GM18873 (cell line): Measurements from ENCODE around the gene EXOSC3.
"Not testable (repeated sequence)": the region's sequence is repeated elsewhere in the genome, so short reads cannot be mapped to it uniquely, and the experiment has no call there.

Experiments
- ATAC-seq: cut with Tn5 transposase; IDR thresholded peaks from one replicate; pipeline ENCODE4 v1.9.1; 2021; ENCODE audit warnings: mild to moderate bottlenecking, moderate library complexity, moderate number of reproducible peaks; ENCODE audit not compliant: unreplicated experiment, low FRiP score

The EXOSC3 gene

DNA sequence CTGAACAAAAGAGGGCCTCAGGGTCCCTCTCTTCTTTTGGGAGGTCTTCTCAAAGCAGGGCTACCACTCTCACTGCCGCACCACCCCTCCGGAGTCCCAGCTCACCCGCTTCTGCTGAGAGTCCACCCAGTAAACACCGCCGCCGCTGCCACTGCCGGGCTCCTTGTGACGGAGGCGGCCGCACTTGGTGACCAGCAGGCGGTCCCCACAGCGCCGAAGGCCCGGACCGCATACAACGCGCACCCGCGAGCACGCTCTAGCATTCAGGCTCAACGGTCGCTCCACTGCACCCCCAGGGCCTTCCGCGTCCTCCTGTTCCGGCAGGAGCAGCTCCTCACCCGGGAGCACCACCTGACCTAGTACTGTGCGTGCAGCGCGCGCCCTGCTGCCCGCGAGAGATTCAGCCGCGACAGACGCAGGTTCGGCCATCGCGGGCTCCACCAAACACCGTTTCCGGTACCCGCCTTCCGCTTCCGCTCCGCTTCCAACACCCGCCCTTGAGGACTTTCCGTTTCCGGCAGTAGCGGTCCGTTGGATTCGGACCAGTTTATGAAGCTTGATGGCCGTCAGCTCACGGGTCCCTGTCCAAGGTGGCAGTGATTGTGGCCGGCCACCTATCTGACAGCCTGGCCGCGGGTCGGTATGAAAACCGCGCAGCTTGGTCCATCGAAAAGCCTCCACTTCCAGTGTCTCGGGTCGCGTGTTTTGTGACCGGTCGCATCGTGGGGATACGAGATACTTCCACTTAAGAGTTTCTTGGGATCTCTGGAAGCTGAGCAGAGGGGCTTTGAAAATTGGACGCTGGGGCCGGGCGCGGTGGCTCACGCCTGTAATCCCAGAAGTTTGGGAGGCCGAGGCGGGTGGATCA, at the start of gene EXOSC3:
Gene EXOSC3 (minus strand): TSS at position 449 of the 868 bp plus-strand sequence. CDS start 20 bp downstream, at position 429.
- ATAC-seq: peak; percentile 77

DNA sequence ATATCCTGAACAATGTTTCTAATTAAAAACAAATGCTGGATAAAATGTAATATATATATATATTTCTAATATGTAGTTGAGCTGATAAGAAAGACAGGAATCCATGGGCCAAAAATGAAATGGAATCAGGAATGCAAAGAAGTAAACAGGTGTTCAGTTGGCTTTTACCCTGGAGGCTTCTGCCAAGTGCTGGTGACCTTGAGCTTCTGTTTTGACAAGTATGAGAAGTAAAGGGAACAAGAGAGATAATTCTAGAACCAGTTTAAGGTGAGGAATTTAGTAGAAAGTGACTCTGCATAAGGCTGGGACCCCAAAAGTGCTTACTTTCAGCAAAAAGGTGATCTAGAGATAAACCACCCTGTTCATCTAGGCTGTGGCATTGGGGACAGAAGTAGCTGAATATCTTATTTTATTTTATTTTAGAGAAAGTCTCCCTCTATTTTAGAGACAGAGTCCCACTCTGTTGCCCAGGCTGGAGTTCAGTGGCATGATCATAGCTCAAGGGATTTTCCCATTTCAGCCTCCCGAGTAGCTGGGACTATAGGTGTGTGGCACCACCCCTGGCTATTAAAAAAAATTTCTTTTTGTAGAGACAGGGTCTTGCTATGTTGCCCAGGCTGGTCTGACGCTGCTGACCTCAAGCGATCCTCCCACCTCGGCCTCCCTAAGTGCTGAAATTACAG, 42.8 kb upstream of the EXOSC3 start:
- ATAC-seq: no peak

DNA sequence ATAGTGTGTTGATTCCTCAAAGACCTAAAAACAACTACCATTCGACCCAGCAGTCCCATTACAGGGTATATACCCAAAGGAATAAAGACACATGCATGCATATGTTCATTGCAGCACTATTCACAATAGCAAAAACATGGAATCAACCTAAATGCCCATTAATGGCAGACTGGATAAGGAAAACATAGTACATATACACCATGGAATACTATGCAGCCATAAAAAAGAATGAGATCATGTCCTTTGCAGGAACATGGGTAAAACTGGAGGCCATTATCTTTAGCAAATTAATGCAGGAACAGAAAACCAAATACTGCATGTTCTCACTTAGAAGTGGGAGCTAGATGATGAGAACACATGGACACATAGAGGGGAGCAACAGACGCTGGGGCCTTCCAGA, 40.3 kb upstream of the EXOSC3 start:
- not testable (repeated sequence) for ATAC-seq

DNA sequence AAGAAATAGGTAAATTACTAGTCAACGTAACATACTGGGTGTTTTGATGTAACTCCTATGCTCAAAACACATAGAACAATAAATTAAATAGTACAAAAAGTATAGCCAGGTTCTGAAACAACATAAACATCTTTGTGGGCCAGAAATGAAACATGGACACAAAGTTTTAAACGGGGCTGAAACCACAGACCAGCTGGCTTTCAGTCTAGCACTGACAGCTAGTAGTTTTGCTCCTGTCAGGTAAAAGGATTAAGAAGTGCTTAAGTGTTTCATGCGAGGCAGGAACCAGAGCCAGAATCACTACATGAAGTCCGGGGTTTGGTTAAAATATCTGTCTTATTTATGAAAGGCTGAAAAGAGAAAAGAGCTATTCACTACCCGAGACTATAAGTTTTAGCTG, 35.3 kb upstream of the EXOSC3 start:
- no peak for ATAC-seq

DNA sequence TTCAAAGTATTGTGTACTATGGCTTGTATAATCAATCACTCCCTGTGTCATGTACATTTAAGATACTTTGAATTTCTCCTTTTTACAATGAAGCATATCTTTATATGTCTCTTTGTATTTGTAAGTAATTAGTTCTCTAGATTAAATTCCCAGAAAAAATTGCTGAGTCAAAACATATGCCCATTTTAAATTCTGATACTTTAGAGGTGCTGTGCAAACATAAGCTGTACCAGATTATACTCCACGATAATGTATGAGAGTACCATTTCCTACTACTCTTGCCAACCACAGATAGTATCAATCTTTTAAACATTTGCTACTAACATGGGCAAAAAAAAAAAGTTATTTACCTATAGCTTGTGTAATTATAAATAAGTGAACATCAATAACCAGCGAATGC, 34.0 kb upstream of the EXOSC3 start:
- ATAC-seq: no peak

DNA sequence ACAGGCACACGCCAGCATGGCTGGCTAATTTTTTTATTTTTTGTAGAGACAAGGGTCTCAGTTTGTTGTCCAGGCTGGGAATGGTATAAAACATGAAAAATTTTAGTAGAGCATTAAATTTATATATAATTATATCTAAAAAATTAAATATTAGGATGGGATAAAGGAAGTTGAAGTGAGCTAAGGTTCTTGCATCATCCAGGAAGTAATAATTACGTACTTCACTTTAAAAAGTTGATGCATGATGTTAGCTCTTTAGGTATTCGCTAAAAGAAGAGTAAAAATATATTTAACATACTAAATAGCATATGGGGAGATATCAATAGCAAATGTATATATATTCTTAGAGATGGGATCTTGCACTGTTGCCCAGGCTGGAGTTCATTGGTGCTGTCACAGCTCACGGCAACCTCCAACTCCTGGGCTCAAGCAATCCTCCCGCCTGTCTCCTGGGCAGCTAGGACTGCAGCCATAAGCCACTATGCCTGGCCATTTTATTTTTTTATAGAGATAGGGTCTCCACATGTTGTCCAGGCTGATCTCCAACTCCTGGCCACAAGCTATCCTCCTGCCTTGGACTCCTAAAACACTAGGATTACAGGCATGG, 28.0 kb upstream of the EXOSC3 start:
- ATAC-seq: no peak

DNA sequence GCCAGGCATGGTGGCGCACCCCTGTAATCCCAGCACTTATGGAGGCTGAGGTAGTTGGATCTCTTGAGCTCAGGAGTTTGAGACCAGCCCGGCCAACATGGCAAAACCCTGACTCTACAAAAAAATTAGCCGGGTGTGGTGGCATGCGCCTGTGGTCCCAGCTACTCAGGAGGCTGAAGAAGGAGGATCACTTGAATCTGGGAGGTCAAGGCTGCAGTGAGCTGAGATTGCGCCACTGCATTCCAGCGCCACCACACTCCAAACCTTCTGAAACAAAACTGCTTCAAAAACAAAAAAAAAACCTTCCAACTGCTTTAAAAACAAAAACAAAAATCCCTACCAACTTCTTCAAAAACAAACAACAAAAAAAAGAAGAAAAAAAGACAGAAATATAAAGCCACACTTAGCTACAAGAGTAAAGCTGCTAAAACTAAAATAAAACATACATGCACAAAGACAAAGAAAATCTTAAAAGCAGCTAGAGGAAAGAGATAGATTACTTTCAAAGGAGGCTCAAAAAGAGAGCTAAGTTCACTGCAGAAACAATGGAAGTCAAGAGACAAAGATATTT, 27.1 kb upstream of the EXOSC3 start:
- ATAC-seq: no peak

DNA sequence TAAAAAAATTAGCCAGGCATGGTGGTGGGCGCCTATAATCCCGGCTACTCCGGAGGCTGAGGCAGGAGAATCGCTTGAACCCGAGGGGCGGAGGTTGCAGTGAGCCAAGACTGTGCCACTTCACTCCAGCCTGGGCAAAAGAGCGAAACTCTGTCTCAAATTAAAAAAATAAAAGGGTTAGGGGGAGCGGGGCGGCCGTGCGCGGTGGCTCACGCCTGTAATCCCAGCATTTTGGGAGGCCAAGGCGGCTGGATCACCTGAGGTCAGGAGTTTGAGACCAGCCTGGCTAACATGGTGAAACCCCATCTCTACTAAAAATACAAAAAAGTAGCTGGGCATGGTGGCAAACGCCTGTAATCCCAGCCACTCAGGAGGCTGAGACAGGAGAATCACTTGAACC, 24.8 kb upstream of the EXOSC3 start:
- ATAC-seq: not testable (repeated sequence)

DNA sequence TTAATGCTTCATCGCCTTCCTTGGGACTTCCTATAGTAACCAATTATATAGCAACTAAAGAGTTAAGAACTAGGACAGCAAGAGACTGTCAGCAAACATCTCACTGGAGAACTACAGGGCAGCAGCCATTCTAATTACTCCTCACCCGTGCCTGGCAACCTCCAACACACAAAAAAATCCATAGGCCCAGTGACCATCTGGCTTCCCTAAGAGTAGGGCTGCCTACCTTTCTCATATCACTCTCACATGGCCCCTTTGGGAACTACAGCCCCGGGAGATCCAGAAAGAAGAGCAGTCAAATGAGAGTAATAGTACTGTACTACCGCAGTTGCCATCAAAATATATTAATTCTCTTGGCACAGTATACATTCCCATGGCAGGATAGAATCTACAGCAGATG, 21.4 kb upstream of the EXOSC3 start:
- no peak for ATAC-seq

DNA sequence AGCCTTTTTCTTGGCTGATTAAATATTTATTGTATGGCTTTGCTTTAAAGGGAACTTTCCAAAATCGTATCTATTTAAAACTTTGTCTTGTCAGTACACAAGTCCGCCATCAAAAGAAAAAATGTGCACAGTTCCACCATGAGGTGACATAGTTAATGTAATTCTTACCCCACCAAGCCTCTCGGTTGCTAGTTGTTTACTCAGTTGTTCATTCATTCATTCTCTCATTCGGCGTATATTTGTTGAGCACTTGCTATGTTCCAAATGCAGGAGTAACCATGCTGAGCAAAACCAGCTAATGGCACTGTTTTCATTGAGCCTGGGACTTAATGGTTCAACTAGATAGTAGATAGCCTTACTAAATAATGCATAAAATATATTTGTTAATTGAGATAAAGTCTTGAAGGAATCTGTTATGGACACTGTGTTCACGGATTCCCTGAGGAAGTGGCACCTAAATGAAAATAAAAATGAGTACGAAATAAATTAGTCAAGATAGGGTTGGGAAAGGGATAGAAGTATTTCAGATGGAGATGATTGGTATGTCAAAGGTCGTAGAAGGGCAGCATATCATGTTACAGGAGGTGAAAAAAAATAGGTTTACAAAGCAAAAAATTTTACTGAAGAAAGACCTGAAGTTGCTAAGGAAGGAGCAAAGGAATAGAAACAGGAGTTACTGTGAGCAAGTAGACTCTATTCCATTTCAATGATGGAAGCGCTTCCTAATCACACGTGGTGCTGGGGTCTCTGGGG, 17.3 kb upstream of the EXOSC3 start:
- ATAC-seq: no peak

DNA sequence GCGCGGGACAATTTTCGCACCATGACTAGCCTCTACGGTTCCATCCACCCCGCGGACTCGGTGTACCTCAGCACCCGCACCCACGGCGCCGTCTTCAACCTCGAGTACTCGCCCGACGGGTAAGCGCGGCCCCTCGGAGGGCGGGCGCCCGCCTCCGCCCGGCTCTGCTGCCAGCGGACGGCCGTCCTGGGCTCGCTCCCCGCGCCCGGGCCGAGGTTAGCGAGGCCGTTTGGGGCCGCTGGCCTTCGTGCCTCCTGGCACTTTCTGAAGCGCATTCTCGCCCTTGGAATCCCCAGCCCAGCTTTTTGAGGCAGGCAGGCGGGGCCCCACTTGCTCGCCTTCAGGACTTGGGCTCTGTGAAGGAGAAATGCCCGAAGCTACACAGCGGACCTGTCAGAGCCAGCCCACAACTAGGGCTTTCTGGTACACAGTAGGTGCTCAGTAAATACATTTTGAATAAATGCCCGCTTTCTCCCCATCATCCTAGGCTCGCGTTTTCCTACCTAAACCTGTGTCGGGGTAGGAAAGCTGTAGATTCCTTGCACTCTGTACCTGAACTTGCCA, 16.5 kb upstream of the EXOSC3 start:
- ATAC-seq: peak; percentile 24

DNA sequence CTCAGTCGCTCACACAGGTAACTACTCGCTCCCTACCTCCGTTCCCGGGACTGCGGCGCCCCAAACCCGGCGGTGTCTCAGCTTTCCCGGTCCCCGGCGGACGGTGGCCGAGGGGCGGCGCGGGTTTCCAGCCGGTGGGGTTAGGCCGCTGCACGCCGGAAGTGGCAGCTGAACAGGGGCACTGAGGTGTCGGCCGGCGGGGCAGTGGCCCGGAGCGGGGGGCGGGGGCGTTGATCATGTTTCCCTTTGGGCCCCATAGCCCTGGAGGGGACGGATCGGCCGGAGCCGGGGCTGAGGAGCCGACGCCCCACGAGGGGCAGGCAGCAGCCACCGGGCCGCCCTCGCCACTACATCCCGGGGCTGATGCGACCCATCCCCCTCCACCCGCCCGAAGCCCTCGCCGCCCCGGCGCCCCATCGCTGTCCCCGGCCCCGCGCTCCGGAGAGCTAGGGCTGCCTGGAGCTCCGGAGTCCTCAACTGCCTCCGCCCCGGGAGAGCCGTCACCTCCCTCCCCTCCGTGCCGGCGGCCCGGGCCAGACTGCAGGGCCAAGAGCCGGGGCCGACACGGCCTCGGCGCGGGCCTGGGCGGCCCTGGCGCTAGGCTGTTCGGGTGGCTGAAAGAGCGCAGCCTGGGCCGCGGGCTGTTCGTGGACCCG, 15.9 kb upstream of the EXOSC3 start, which contains the start of gene DCAF10:
Gene DCAF10 (plus strand): TSS at position 167 of the 656 bp plus-strand sequence. CDS start 70 bp downstream, at position 237.
- ATAC-seq: peak; percentile 59

DNA sequence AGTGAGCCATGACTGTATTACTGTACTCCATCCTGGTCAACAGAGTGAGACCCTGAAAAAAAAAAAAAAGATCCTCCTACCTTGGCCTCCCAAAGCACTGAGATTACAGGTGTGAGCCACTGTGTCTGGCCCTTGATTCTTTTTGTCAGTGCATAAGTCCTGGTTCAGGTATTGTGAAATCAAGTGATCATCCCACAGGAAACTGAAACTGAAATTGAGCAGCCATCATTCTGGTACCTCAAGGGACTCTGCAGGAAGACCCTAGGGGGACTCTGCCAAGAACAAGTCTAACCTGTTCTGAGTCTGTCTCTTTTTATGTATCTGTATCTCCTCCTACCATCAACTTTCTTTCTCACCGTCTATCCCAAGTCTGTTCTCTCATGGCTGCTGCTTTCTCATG, 13.8 kb upstream of the EXOSC3 start:
- ATAC-seq: no peak

DNA sequence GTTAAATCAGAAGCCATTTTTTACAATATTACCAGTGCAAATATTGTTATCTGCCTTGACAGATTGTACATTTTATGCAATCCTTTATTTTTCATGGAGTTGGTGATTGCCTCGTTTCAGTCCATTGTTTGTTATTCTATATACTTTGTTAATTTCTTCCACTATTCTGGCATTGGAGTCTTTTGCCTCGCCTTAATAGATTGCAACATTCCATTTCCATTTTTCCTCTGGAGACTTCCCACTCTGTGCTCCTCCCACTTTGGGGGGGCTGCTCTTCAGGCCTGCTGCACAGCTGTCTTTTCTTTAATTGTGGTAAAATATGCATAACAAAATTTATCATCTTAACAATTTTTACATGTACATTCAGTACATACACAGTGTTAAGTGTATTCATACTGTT, 11.4 kb upstream of the EXOSC3 start:
- ATAC-seq: no peak

DNA sequence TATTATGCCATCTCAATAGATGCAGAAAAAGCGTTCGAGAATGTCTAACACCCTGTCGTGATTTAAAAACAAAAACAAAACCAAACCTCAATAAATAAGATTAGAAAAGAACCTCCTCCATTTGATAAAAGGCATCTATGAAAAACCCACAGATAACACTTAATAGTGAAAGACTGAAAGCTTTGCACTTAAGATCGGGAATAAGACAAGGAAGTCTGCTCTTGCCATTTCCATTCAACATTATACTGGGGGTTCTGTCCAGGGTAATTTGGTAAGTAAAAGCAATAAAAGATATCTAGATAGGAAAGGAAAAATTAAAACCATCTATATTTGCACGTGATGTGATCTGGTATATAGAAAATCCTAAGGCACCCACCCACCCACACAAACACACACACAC, 7.3 kb upstream of the EXOSC3 start:
- ATAC-seq: no peak

DNA sequence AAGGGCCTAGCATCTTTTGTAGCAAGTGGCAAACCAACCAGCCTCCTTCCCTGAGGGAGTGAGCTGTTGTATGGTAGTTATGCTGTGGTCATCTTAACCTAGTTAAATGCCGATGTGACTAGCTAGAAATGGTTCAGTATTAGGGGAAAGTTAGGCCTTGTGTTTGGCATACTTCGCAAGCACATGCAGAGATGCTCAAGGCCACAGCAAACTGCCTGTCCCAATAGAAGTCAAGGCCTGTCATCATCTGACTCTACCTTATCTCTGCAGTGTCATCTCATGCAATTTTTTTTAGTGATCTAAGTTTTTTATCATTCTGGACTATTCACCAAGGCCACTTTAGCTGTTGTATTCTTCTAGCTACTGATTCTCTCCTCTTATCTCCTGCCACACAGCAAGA, 5.2 kb upstream of the EXOSC3 start:
- no peak for ATAC-seq

DNA sequence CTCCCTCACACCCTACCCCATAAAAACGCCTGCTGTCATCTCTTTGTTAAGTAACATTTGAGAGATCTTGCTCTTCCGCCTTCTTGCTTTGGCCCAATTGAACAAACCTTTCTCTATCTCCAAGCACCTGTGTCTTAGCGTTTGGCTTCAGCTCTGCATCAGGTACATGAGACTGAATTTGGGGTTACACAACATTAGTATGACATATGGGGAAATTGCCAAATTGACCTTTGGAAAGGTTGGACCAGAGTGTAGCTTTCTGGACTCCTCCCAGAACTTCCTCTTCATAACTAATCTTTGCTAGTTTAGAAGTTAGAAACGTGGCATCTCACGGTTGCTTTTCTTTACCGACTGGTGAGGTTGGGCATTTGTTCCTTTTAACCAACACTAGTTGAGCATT, 3.5 kb upstream of the EXOSC3 start:
- ATAC-seq: no peak

DNA sequence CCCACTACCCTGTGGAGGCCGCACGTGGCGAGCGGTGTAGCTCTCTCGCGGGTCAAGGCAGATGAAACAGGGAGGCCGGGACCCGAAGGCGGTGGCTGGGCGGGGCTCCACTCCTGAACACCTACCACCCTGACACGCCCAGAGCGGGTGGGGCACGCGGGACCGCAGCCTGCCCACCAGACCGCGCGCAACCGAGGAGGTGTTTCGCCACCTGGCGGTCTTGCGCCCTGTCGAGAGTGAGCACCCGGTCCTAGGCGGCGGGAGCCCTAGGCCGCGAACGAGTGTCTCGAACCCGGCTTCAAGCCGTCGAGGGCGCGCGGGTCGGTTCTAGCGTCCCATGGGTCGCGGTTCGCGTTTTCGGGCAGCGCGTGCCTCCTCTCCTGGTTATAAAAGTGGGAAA, 2.2 kb upstream of the EXOSC3 start:
- no peak for ATAC-seq

DNA sequence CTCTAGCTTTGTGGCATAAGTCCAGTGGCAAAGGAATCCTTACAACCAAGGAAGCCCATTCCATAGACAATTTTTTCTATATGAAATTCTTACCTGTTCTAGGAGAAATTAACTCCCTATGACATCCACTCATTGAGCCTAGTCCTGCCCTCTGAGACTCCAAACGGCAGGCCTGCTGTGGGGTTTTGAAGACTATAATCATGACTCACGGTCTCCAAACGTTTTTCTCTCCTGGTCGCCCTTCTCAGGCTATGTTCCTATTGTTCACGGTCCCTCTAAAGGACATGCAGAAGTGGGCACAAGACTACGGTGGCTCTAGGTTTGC, 611 bp downstream of the EXOSC3 start:
- no peak for ATAC-seq

DNA sequence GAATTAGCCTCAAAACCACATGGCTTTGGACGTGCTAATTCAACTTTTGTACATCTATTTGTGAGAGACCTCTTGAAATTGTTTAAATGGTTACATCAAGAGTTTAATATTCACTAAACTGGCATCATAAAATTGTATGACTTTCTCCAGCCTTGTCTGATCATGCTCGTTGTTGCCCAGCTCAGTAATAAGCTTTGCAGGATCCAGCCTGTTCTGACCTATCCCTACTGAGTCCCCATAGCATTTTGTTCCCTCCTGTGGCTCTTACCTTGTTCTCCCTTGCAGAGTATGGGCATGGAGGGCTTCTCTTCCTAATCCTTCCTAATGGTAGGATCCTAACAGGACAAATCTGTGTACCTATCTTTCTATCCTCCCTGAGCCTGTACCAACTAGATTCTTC, 6.3 kb downstream of the EXOSC3 start:
- no peak for ATAC-seq
